ENCODE measurements around the gene PDZD4.

PDZD4 gene

DNA sequence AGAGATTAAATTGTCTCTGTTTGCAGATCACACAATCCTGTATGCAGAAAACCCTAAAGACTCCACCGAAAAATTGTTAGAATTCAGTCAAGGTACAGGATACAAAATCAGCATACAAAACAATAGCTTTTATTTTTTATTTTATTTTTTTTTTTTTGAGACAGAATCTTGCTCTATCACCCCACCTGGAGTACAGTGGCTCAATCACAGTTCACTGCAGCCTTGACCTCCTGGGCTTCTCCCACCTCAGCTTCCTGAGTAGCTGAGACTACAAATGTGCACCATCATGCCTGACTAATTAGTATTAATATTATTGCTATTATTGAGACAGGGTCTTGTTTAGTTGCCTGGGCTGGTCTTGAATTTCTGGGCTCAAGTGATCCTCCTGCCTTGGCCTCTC, 75.2 kb downstream of the PDZD4 start:
- TF ChIP-seq, protein P1, sequence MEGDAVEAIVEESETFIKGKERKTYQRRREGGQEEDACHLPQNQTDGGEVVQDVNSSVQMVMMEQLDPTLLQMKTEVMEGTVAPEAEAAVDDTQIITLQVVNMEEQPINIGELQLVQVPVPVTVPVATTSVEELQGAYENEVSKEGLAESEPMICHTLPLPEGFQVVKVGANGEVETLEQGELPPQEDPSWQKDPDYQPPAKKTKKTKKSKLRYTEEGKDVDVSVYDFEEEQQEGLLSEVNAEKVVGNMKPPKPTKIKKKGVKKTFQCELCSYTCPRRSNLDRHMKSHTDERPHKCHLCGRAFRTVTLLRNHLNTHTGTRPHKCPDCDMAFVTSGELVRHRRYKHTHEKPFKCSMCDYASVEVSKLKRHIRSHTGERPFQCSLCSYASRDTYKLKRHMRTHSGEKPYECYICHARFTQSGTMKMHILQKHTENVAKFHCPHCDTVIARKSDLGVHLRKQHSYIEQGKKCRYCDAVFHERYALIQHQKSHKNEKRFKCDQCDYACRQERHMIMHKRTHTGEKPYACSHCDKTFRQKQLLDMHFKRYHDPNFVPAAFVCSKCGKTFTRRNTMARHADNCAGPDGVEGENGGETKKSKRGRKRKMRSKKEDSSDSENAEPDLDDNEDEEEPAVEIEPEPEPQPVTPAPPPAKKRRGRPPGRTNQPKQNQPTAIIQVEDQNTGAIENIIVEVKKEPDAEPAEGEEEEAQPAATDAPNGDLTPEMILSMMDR (IDR thresholded peaks at IDR 0.05; ENCODE audit: low read depth, low read length, missing control alignments), result no peak
- no peak for DNase-seq (ENCODE audit: extremely low read depth, low read depth)
- no peak overlapping the region for H3K4me3 ChIP-seq (replicated peaks; ENCODE audit: low read depth, low read length)

Data from HFF-Myc (cell line).